HepG2 (cell line): ENCODE data around the gene SRD5A1. TPM values are rescaled to one million over a fixed set of nuclear protein-coding genes. Genes with fewer than 3 reads are reported as not detected.
A peak's percentile ranks its signal among the peaks of the same experiment; 100 is the strongest.

Experiments used
- ASH2L ChIP-seq: fragments of 300-600, 200-600 bp; sonication (generic); IDR thresholded peaks from 2 replicates; pipeline ENCODE4 v1.7.0; 2017; ENCODE audit warnings: low read depth, mild to moderate bottlenecking, moderate library complexity, mixed read lengths, low read length; ENCODE audit not compliant: insufficient read length
- BORCS8-MEF2B ChIP-seq: sonication (generic); formaldehyde crosslinking; IDR thresholded peaks from 2 replicates; pipeline ENCODE4 v1.8.0; 2022; ENCODE audit warnings: mild to moderate bottlenecking, missing genetic modification reagents
- ETS1 ChIP-seq: sonication (generic); formaldehyde crosslinking; IDR thresholded peaks from 2 replicates; pipeline ENCODE4 v1.4.0; 2020; ENCODE audit warnings: missing genetic modification reagents
- HDAC1 ChIP-seq: sonication (generic); formaldehyde crosslinking; IDR thresholded peaks from 2 replicates; pipeline ENCODE4 v1.5.1; 2020; ENCODE audit warnings: mild to moderate bottlenecking, missing genetic modification reagents
- HES4 ChIP-seq: sonication (generic); formaldehyde crosslinking; IDR thresholded peaks from 2 replicates; pipeline ENCODE4 v1.9.0; 2021; ENCODE audit warnings: mild to moderate bottlenecking, missing genetic modification reagents, borderline replicate concordance
- KMT2A ChIP-seq: sonication (generic); formaldehyde crosslinking; IDR thresholded peaks from 2 replicates; pipeline ENCODE4 v1.4.0; 2020; ENCODE audit warnings: missing genetic modification reagents
- NFIB ChIP-seq: sonication (generic); formaldehyde crosslinking; IDR thresholded peaks from 2 replicates; pipeline ENCODE4 v1.9.0; 2021; ENCODE audit warnings: missing genetic modification reagents, mild to moderate bottlenecking, borderline replicate concordance
- NONO ChIP-seq, 2 experiments: fragments of 450-650 bp in 1 of 2; sonication (generic) in 1 of 2; formaldehyde crosslinking in 1 of 2; IDR thresholded peaks in 1 of 2; conservative IDR thresholded peaks in 1 of 2; 2 replicates each; pipeline versions ENCODE4 v1.6.1 to v1.8.0; 2017 to 2022; ENCODE audit warnings: mild to moderate bottlenecking in 1 of 2, missing genetic modification reagents in 1 of 2, moderate library complexity in 1 of 2
- NR1H2 ChIP-seq: sonication (generic); formaldehyde crosslinking; IDR thresholded peaks from 2 replicates; pipeline ENCODE4 v1.8.1; 2022; ENCODE audit warnings: low read depth, missing genetic modification reagents, borderline replicate concordance
- POLR2A ChIP-seq, 2 experiments: IDR thresholded peaks; 2 replicates each; pipeline ENCODE4 v1.6.1; 2011; ENCODE audit warnings: low read depth in 2 of 2, low read length in 2 of 2, mild to moderate bottlenecking in 1 of 2, moderate library complexity in 1 of 2; ENCODE audit not compliant: insufficient read depth in 1 of 2
- RFXAP ChIP-seq: sonication (generic); formaldehyde crosslinking; IDR thresholded peaks from 2 replicates; pipeline ENCODE4 v1.4.0; 2020; ENCODE audit warnings: missing genetic modification reagents, borderline replicate concordance
- SALL1 ChIP-seq: sonication (generic); formaldehyde crosslinking; IDR thresholded peaks from 2 replicates; pipeline ENCODE4 v1.8.0; 2022; ENCODE audit warnings: mild to moderate bottlenecking, missing genetic modification reagents
- SIN3A ChIP-seq: IDR thresholded peaks from 2 replicates; pipeline ENCODE4 v1.6.1; 2011; ENCODE audit warnings: low read depth, mild to moderate bottlenecking, control low read depth, low read length, borderline replicate concordance
- SP2 ChIP-seq: sonication (generic); formaldehyde crosslinking; IDR thresholded peaks from 2 replicates; pipeline ENCODE4 v1.5.1; 2020; ENCODE audit warnings: mild to moderate bottlenecking, missing genetic modification reagents
- TAF1 ChIP-seq: sonication (generic); formaldehyde crosslinking; IDR thresholded peaks from 2 replicates; pipeline ENCODE4 v1.4.0; 2020; ENCODE audit warnings: missing genetic modification reagents
- TEAD3 ChIP-seq: optimal IDR thresholded peaks from 2 replicates; pipeline ENCODE3; 2016; ENCODE audit warnings: borderline replicate concordance
- ZBTB2 ChIP-seq: sonication (generic); formaldehyde crosslinking; IDR thresholded peaks from 2 replicates; pipeline ENCODE4 v1.8.0; 2022; ENCODE audit warnings: low read depth, missing genetic modification reagents
- ZBTB43 ChIP-seq: sonication (generic); formaldehyde crosslinking; conservative IDR thresholded peaks from 2 replicates; pipeline ENCODE4 v1.4.0; 2020; ENCODE audit warnings: missing genetic modification reagents
- ZGPAT ChIP-seq: IDR thresholded peaks from 2 replicates; pipeline ENCODE4 v1.6.1; 2016; ENCODE audit warnings: mild to moderate bottlenecking
- ZNF558 ChIP-seq: sonication (generic); formaldehyde crosslinking; IDR thresholded peaks from 2 replicates; pipeline ENCODE4 v1.9.0; 2022; ENCODE audit warnings: mild to moderate bottlenecking, missing genetic modification reagents, borderline replicate concordance
- ZNF773 ChIP-seq: sonication (generic); formaldehyde crosslinking; IDR thresholded peaks from 2 replicates; pipeline ENCODE4 v1.4.0; 2020; ENCODE audit warnings: missing genetic modification reagents, borderline replicate concordance
- polyA plus RNA-seq, 8 experiments: library from polyadenylated mRNA; depleted of rRNA in 3 of 8; stranded (reverse) in 7 of 8; unstranded in 1 of 8; fragments of >200 nt; fragmentation: Illumina TruSeq in 4 of 8; extraction: Trizol in 4 of 8; gene quantifications; 2 replicates each; pipeline versions ENCODE4 v1.2.1 to v1.2.3, GENCODE V29; 2011 to 2016; ENCODE audit warnings: low read depth in 4 of 8, missing spikeins in 1 of 8, mixed read lengths in 1 of 8; ENCODE audit not compliant: insufficient read depth in 1 of 8
- total RNA-seq, 5 experiments: library from RNA; depleted of rRNA; stranded (reverse); fragments of >200 nt; fragmentation: Illumina TruSeq; extraction: Trizol; gene quantifications; 2 replicates each; pipeline ENCODE4 v1.2.3, GENCODE V29; 2016; ENCODE audit warnings: low read depth in 1 of 5
- TF ChIP-seq, protein P1 (sequence below): sonication (generic); formaldehyde crosslinking; IDR thresholded peaks from 2 replicates; pipeline ENCODE4 v1.4.0; 2020; ENCODE audit warnings: missing genetic modification reagents, borderline replicate concordance

SRD5A1 gene
- total and polyA plus RNA-seq, 2 of the 13 experiments (the other 11 are each of a cell fraction or from before 2014, with no cell fraction given): 6.1 to 9.9 TPM

DNA sequence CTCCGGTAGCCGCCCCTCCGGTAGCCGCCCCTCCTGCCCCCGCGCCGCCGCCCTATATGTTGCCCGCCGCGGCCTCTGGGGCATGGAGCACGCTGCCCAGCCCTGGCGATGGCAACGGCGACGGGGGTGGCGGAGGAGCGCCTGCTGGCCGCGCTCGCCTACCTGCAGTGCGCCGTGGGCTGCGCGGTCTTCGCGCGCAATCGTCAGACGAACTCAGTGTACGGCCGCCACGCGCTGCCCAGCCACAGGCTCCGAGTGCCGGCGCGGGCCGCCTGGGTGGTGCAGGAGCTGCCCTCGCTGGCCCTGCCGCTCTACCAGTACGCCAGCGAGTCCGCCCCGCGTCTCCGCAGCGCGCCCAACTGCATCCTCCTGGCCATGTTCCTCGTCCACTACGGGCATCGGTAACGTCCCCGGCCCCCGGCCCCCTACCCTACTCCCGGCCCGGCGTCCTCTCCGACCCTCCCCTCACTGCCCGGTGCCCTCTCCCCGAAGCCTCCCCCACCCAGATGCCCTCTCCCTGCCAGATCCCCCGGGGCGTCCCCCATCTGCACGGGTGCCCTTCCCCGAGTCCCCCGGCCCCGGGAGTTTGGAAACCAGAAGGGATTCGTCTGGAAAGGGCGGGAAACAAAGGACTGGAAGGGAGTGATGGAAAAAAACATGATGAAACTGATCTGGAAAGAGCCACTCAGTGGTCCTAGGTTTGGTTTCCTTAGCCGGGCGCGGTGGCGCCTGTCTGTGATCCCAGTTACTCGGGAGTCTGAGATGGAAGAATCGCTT is 417 bp downstream of the SRD5A1 start (continued):
- TF ChIP-seq HES4 (CRISPR knock-in tag) (peak; percentile 43; the same call in 1 of the 2 replicates), TEAD3 (CRISPR knock-in tag) (peak; percentile 42), RFXAP (peak; percentile 25; the same call in 1 of the 2 replicates), ZBTB43 (no peak), ZNF558 (peak; percentile 42; the same call in 1 of the 2 replicates), POLR2A (IDR thresholded peaks at IDR 0.05; ENCODE audit: insufficient read depth in 1 of 2, low read depth in 2 of 2, low read length in 2 of 2) (peak in 1 of 2 experiments; percentile 36; a peak in 1 of 4 replicates), KMT2A (CRISPR knock-in tag) (0 out of 2 replicates have a peak, but pooled peaks have one; percentile 61), NONO (IDR thresholded peaks at IDR 0.05) (no peak), NONO (CRISPR knock-in tag; conservative IDR thresholded peaks at IDR 0.05) (peak; percentile 48; the same call in 1 of the 2 replicates), SP2 (CRISPR knock-in tag) (no peak), TAF1 (CRISPR knock-in tag) (peak; percentile 57), ZGPAT (CRISPR knock-in tag) (0 out of 2 replicates have a peak, but pooled peaks have one; percentile 70), ASH2L (no peak), NR1H2 (CRISPR knock-in tag) (0 out of 2 replicates have a peak, but pooled peaks have one; percentile 37), ETS1 (CRISPR knock-in tag) (peak; percentile 39; the same call in 1 of the 2 replicates), HDAC1 (CRISPR knock-in tag) (peak; percentile 21; the same call in 1 of the 2 replicates), ZNF773 (CRISPR knock-in tag) (0 out of 2 replicates have a peak, but pooled peaks have one; percentile 17), SIN3A (peak; percentile 36; the same call in 1 of the 2 replicates), NFIB (no peak), ZBTB2 (CRISPR knock-in tag) (0 out of 2 replicates have a peak, but pooled peaks have one; percentile 47), BORCS8-MEF2B (peak; percentile 55; the same call in 1 of the 2 replicates), SALL1 (CRISPR knock-in tag) (0 out of 2 replicates have a peak, but pooled peaks have one; percentile 14)
- TF ChIP-seq, protein P1, sequence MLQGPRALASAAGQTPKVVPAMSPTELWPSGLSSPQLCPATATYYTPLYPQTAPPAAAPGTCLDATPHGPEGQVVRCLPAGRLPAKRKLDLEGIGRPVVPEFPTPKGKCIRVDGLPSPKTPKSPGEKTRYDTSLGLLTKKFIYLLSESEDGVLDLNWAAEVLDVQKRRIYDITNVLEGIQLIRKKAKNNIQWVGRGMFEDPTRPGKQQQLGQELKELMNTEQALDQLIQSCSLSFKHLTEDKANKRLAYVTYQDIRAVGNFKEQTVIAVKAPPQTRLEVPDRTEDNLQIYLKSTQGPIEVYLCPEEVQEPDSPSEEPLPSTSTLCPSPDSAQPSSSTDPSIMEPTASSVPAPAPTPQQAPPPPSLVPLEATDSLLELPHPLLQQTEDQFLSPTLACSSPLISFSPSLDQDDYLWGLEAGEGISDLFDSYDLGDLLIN (CRISPR knock-in tag): no peak
